ENCODE measurements around the gene RFX7.

DNA sequence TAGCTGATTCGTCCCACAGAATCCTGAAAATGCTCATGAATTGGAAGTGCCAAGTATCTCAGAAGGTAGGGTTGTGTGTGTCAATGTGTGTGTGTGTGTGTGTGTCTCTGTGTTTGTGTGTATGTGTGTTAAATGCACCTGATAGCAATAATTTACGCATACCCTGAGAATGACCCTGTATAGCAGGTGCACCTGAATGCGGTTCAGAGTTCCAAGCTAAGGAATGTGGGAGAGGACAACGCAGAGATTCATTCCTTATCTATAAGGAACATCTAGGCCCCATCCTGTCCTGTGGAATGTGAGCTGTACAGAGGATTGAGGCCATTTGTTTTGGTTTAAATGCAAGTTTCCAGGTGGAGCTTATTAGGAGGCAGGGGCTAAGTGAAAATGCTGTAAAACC is 201.2 kb downstream of the RFX7 start:
- no peak for TF ChIP-seq TCF12 (IDR thresholded peaks at IDR 0.05; ENCODE audit: low read depth)
- TF ChIP-seq, protein P1, sequence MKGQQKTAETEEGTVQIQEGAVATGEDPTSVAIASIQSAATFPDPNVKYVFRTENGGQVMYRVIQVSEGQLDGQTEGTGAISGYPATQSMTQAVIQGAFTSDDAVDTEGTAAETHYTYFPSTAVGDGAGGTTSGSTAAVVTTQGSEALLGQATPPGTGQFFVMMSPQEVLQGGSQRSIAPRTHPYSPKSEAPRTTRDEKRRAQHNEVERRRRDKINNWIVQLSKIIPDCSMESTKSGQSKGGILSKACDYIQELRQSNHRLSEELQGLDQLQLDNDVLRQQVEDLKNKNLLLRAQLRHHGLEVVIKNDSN (IDR thresholded peaks at IDR 0.05): no peak

All from Ishikawa (cell line).